ENCODE data around the gene CPNE2. TPM values are rescaled to one million over a fixed set of nuclear protein-coding genes. Genes with fewer than 3 reads are reported as not detected.

CPNE2 gene
- total and polyA plus RNA-seq, 2 of the 8 experiments (the other 6 are each of a cell fraction or from before 2014, with no cell fraction given), result 10.6 to 39.5 TPM

DNA sequence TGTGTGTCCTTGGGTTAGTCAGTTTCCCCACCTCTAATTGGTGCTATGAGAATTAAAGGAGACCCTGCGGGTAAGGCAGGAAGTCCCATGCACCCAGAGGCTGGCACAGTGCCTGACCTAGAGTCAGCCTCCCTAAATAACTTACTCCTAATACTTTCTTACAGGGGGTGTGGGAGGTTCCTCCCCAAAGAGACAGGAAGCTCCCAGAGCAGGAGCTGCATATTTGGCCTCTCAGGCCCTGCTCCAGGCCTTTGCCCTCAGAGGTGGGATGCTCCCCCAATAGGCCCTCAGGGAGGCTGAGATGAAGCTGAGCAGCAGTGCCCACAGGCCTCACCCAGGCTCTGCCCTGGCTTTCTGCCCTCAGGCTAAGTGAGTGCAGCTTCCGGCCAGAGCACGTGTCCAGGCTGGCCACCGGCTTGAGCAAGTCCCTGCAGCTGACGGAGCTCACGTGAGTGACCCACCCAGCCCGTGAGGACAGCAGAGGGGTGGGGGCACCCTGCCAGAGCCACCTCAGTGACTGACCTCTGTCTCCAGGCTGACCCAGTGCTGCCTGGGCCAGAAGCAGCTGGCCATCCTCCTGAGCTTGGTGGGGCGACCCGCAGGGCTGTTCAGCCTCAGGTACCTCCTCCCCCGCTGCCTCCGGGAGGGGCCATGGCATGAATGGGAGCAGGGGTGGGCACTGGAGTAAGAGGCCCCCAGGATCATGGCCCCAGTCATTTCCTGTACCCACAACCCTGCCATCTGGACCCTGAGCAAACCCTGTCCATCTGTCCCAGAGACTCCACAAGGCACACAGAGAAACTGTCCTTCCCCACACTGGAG is 31.1 kb upstream of the CPNE2 start:
- no peak overlapping the region for H3K4ac ChIP-seq (replicated peaks; ENCODE audit: insufficient read length, low read depth, low read length)
- H3K4me2 ChIP-seq (ENCODE audit: insufficient read depth in 1 of 2, low read depth in 2 of 2, low read length in 2 of 2), result no peak overlapping the region
- peaks cover 7% of the 10 kb centered on the region; the same call in 1 of the 2 replicates for H3K23me2 ChIP-seq (ENCODE audit: low read depth, low read length)
- H2BK12ac ChIP-seq (ENCODE audit: low read depth, low read length), result peak overlapping the region; percentile 2; the same call in 1 of the 2 replicates
- H3K4me1 ChIP-seq (replicated peaks in 1 of 4; ENCODE audit: control insufficient read depth in 3 of 4, insufficient read depth in 4 of 4, low read length in 3 of 4), result peaks cover 0 to 4% (median 2%) of the 10 kb centered on the region in 4 experiments; a peak in 2 of 7 replicates
- no peak overlapping the region for H3K4me3 ChIP-seq (ENCODE audit: extremely low read depth in 1 of 4, insufficient read depth in 2 of 4, low read depth in 3 of 4, low read length in 4 of 4)
- no peak overlapping the region for H2AFZ ChIP-seq (ENCODE audit: low read length)
- FAIRE-seq (no peak), DNase-seq (ENCODE audit: low read depth in 1 of 2, low spot score in 2 of 2) (no peak)
- H3K27me3 ChIP-seq (replicated peaks in 1 of 4; ENCODE audit: control insufficient read depth in 3 of 4, extremely low read depth in 1 of 4, insufficient read depth in 3 of 4, low read length in 3 of 4), result no peaks in the 10 kb centered on the region
- WGBS, 2 experiments (ENCODE audit: extremely low coverage in 1 of 2, insufficient coverage in 1 of 2, insufficient read length in 1 of 2, insufficient replicate concordance in 2 of 2, low coverage in 1 of 2, low lambda C conversion rate in 2 of 2, missing lambda C conversion rate in 1 of 2), result 87% methylated on average over 11 of the region's 11 CpGs; no CpG with 5 or more reads in 1 of the 2 experiments
- no peak overlapping the region for H3K56ac ChIP-seq (replicated peaks; ENCODE audit: insufficient read length, low read depth, low read length)
- peaks cover 2 to 4% of the 10 kb centered on the region in 2 experiments for H4K20me1 ChIP-seq (replicated peaks in 1 of 2; ENCODE audit: control insufficient read depth in 1 of 2, insufficient read depth in 2 of 2, low read length in 2 of 2)
- no peaks in the 10 kb centered on the region for H3K79me1 ChIP-seq (ENCODE audit: low read depth, low read length)
- no peak overlapping the region for H3K9ac ChIP-seq (replicated peaks in 1 of 4; ENCODE audit: extremely low read depth in 1 of 4, low read depth in 3 of 4, low read length in 3 of 4)
- H3K23ac ChIP-seq (ENCODE audit: insufficient read length), result no peak overlapping the region
- H2AK5ac ChIP-seq (ENCODE audit: low read depth, low read length), result no peak overlapping the region
- no peak overlapping the region for H4K8ac ChIP-seq (ENCODE audit: extremely low read depth, insufficient read depth, low read length)
- H4K91ac ChIP-seq (replicated peaks; ENCODE audit: insufficient read length, low read length), result peak overlapping the region; percentile 9
- H3K79me2 ChIP-seq (ENCODE audit: control insufficient read depth in 1 of 2, insufficient read depth in 2 of 2, low read length in 2 of 2), result no peaks in the 10 kb centered on the region
- H3K14ac ChIP-seq (ENCODE audit: insufficient read length), result no peak overlapping the region
- H3K18ac ChIP-seq (ENCODE audit: extremely low read depth, low read length), result no peak overlapping the region
- no peak overlapping the region for H4K5ac ChIP-seq (ENCODE audit: insufficient read length, low read depth, low read length)
- no peaks in the 10 kb centered on the region for H3K9me3 ChIP-seq (ENCODE audit: insufficient read depth in 2 of 2, low read depth in 1 of 2, low read length in 1 of 2)
- H3K27ac ChIP-seq (ENCODE audit: low read depth, low read length), result no peak overlapping the region
- H3K36me3 ChIP-seq (ENCODE audit: control insufficient read depth in 2 of 4, insufficient read depth in 4 of 4, low read length in 3 of 4), result no peaks in the 10 kb centered on the region
- H2BK20ac ChIP-seq (ENCODE audit: low read length), result no peak overlapping the region
- H2BK15ac ChIP-seq (ENCODE audit: low read length), result no peak overlapping the region
- CTCF ChIA-PET (ENCODE audit: partially characterized antibody), result interaction anchor here (0.5 to 2.2 kb wide), 10 partner anchors 8 to 238 kb away, joined by 3 to 13 read pairs (median 3); no protein-coding TSS in a partner anchor
- H2BK120ac ChIP-seq (replicated peaks; ENCODE audit: low read depth, low read length), result no peak overlapping the region
- no peak overlapping the region for H2BK5ac ChIP-seq (ENCODE audit: low read depth, low read length)
- POLR2A ChIA-PET (ENCODE audit: partially characterized antibody), result interaction anchor here (0.6 kb wide), 1 partner anchor 15 kb away, joined by 3 read pairs; no protein-coding TSS in a partner anchor
- TF ChIP-seq, protein P1, sequence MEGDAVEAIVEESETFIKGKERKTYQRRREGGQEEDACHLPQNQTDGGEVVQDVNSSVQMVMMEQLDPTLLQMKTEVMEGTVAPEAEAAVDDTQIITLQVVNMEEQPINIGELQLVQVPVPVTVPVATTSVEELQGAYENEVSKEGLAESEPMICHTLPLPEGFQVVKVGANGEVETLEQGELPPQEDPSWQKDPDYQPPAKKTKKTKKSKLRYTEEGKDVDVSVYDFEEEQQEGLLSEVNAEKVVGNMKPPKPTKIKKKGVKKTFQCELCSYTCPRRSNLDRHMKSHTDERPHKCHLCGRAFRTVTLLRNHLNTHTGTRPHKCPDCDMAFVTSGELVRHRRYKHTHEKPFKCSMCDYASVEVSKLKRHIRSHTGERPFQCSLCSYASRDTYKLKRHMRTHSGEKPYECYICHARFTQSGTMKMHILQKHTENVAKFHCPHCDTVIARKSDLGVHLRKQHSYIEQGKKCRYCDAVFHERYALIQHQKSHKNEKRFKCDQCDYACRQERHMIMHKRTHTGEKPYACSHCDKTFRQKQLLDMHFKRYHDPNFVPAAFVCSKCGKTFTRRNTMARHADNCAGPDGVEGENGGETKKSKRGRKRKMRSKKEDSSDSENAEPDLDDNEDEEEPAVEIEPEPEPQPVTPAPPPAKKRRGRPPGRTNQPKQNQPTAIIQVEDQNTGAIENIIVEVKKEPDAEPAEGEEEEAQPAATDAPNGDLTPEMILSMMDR (IDR thresholded peaks at IDR 0.05; ENCODE audit: control extremely low read depth in 1 of 3, insufficient read depth in 1 of 3, low read depth in 1 of 3, low read length in 3 of 3), result no peak
- TF ChIP-seq SRF (IDR thresholded peaks at IDR 0.05; ENCODE audit: low read depth, low read length) (no peak), BCL11A (IDR thresholded peaks at IDR 0.05; ENCODE audit: low read depth in 2 of 2, low read length in 2 of 2) (no peak), EZH2 (IDR thresholded peaks at IDR 0.05; ENCODE audit: low read depth, low read length, severe bottlenecking) (no peak), POLR2A (IDR thresholded peaks at IDR 0.05; ENCODE audit: control extremely low read depth in 1 of 2, low read depth in 2 of 2, low read length in 2 of 2) (no peak), CBX8 (IDR thresholded peaks at IDR 0.05; ENCODE audit: borderline replicate concordance, low read depth, low read length) (no peak), HDAC2 (IDR thresholded peaks at IDR 0.05; ENCODE audit: borderline replicate concordance in 1 of 2, low read depth in 2 of 2, low read length in 2 of 2) (no peak)
- TF ChIP-seq, protein P2, sequence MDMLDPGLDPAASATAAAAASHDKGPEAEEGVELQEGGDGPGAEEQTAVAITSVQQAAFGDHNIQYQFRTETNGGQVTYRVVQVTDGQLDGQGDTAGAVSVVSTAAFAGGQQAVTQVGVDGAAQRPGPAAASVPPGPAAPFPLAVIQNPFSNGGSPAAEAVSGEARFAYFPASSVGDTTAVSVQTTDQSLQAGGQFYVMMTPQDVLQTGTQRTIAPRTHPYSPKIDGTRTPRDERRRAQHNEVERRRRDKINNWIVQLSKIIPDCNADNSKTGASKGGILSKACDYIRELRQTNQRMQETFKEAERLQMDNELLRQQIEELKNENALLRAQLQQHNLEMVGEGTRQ (IDR thresholded peaks at IDR 0.05; ENCODE audit: low read length), result no peak
